ENCODE measurements around the gene SH3GL1.

SH3GL1 gene

GRCh38 chr19:4439243-4439642, 38.9 kb upstream of the SH3GL1 start:
- Mint-ChIP-seq H3K9me3 (no peaks in the 10 kb centered on the region), H3K4me1 (no peaks in the 10 kb centered on the region), H3K36me3 (peaks cover 8% of the 10 kb centered on the region), H3K4me3 (no peak overlapping the region), H3K27ac (no peak overlapping the region), H3K27me3 (no peaks in the 10 kb centered on the region)

- H3K27me3 Mint-ChIP-seq, result no peaks in the 10 kb centered on the region
- no peaks in the 10 kb centered on the region for H3K9me3 Mint-ChIP-seq
- no peaks in the 10 kb centered on the region for H3K4me1 Mint-ChIP-seq
- H3K27ac Mint-ChIP-seq, result no peak overlapping the region
- no peak overlapping the region for H3K4me3 Mint-ChIP-seq
- H3K36me3 Mint-ChIP-seq, result peaks cover 7% of the 10 kb centered on the region
These were observed 36.8 kb upstream of the SH3GL1 start for GRCh38 chr19:4437103-4437502.

GRCh38 chr19:4436231-4436630, 35.9 kb upstream of the SH3GL1 start:
- no peaks in the 10 kb centered on the region for H3K27me3 Mint-ChIP-seq
- no peaks in the 10 kb centered on the region for H3K4me1 Mint-ChIP-seq
- H3K36me3 Mint-ChIP-seq, result peaks cover 10% of the 10 kb centered on the region
- no peak overlapping the region for H3K27ac Mint-ChIP-seq
- H3K9me3 Mint-ChIP-seq, result no peaks in the 10 kb centered on the region
- H3K4me3 Mint-ChIP-seq, result no peak overlapping the region

- Mint-ChIP-seq H3K27ac (no peak overlapping the region), H3K4me3 (no peak overlapping the region), H3K36me3 (peaks cover 12% of the 10 kb centered on the region), H3K27me3 (no peaks in the 10 kb centered on the region), H3K9me3 (no peaks in the 10 kb centered on the region), H3K4me1 (no peaks in the 10 kb centered on the region)
These were observed 34.0 kb upstream of the SH3GL1 start for GRCh38 chr19:4434391-4434790.

GRCh38 chr19:4432918-4433506, 32.7 kb upstream of the SH3GL1 start:
- Mint-ChIP-seq H3K9me3 (no peaks in the 10 kb centered on the region), H3K27ac (no peak overlapping the region), H3K27me3 (no peaks in the 10 kb centered on the region), H3K4me1 (no peaks in the 10 kb centered on the region), H3K4me3 (no peak overlapping the region), H3K36me3 (peaks cover 12% of the 10 kb centered on the region)

- no peaks in the 10 kb centered on the region for H3K9me3 Mint-ChIP-seq
- no peaks in the 10 kb centered on the region for H3K4me1 Mint-ChIP-seq
- peaks cover 12% of the 10 kb centered on the region for H3K36me3 Mint-ChIP-seq
- H3K27ac Mint-ChIP-seq, result no peak overlapping the region
- no peak overlapping the region for H3K4me3 Mint-ChIP-seq
- H3K27me3 Mint-ChIP-seq, result no peaks in the 10 kb centered on the region
These were observed 31.7 kb upstream of the SH3GL1 start for GRCh38 chr19:4431808-4432674.

- Mint-ChIP-seq H3K27me3 (no peaks in the 10 kb centered on the region), H3K36me3 (peaks cover 12% of the 10 kb centered on the region), H3K4me3 (no peak overlapping the region), H3K27ac (no peak overlapping the region), H3K9me3 (no peaks in the 10 kb centered on the region), H3K4me1 (no peaks in the 10 kb centered on the region)
These were observed 30.9 kb upstream of the SH3GL1 start for GRCh38 chr19:4431296-4431695.

- H3K4me1 Mint-ChIP-seq, result no peaks in the 10 kb centered on the region
- H3K36me3 Mint-ChIP-seq, result peaks cover 14% of the 10 kb centered on the region
- no peaks in the 10 kb centered on the region for H3K9me3 Mint-ChIP-seq
- no peak overlapping the region for H3K4me3 Mint-ChIP-seq
- no peaks in the 10 kb centered on the region for H3K27me3 Mint-ChIP-seq
- no peak overlapping the region for H3K27ac Mint-ChIP-seq
These were observed 30.4 kb upstream of the SH3GL1 start for GRCh38 chr19:4430760-4431159.

- no peak overlapping the region for H3K27ac Mint-ChIP-seq
- H3K36me3 Mint-ChIP-seq, result peaks cover 13% of the 10 kb centered on the region
- no peaks in the 10 kb centered on the region for H3K4me1 Mint-ChIP-seq
- H3K9me3 Mint-ChIP-seq, result no peaks in the 10 kb centered on the region
- H3K27me3 Mint-ChIP-seq, result no peaks in the 10 kb centered on the region
- H3K4me3 Mint-ChIP-seq, result no peak overlapping the region
These were observed 29.4 kb upstream of the SH3GL1 start for GRCh38 chr19:4429771-4430171.

GRCh38 chr19:4429256-4429655, 28.9 kb upstream of the SH3GL1 start:
- Mint-ChIP-seq H3K4me3 (no peak overlapping the region), H3K36me3 (peaks cover 8% of the 10 kb centered on the region), H3K27ac (peak overlapping the region; percentile 46), H3K27me3 (no peaks in the 10 kb centered on the region), H3K9me3 (no peaks in the 10 kb centered on the region), H3K4me1 (no peaks in the 10 kb centered on the region)

- H3K4me3 Mint-ChIP-seq, result no peak overlapping the region
- no peaks in the 10 kb centered on the region for H3K4me1 Mint-ChIP-seq
- H3K9me3 Mint-ChIP-seq, result no peaks in the 10 kb centered on the region
- no peak overlapping the region for H3K27ac Mint-ChIP-seq
- no peaks in the 10 kb centered on the region for H3K27me3 Mint-ChIP-seq
- H3K36me3 Mint-ChIP-seq, result peaks cover 8% of the 10 kb centered on the region
These were observed 28.1 kb upstream of the SH3GL1 start for GRCh38 chr19:4428326-4428975.

GRCh38 chr19:4425537-4425936, 25.2 kb upstream of the SH3GL1 start:
- no peak overlapping the region for H3K27ac Mint-ChIP-seq
- no peaks in the 10 kb centered on the region for H3K9me3 Mint-ChIP-seq
- H3K27me3 Mint-ChIP-seq, result no peaks in the 10 kb centered on the region
- no peak overlapping the region for H3K4me3 Mint-ChIP-seq
- peaks cover 7% of the 10 kb centered on the region for H3K36me3 Mint-ChIP-seq
- H3K4me1 Mint-ChIP-seq, result no peaks in the 10 kb centered on the region

GRCh38 chr19:4423416-4424126, 23.2 kb upstream of the SH3GL1 start:
- Mint-ChIP-seq H3K9me3 (no peaks in the 10 kb centered on the region), H3K4me3 (no peak overlapping the region), H3K36me3 (peaks cover 5% of the 10 kb centered on the region), H3K27me3 (no peaks in the 10 kb centered on the region), H3K4me1 (no peaks in the 10 kb centered on the region), H3K27ac (no peak overlapping the region)

- Mint-ChIP-seq H3K9me3 (no peaks in the 10 kb centered on the region), H3K36me3 (peaks cover 4% of the 10 kb centered on the region), H3K4me1 (no peaks in the 10 kb centered on the region)
These were observed 15.9 kb upstream of the SH3GL1 start for GRCh38 chr19:4416268-4416667.

GRCh38 chr19:4415352-4415751, 15.0 kb upstream of the SH3GL1 start:
- Mint-ChIP-seq H3K4me1 (no peaks in the 10 kb centered on the region), H3K36me3 (peaks cover 4% of the 10 kb centered on the region), H3K9me3 (no peaks in the 10 kb centered on the region), H3K4me3 (no peak overlapping the region), H3K27ac (no peak overlapping the region), H3K27me3 (no peaks in the 10 kb centered on the region)

More at GRCh38 chr19:4416268-4416667, 15.9 kb upstream of the SH3GL1 start:
- no peak overlapping the region for H3K4me3 Mint-ChIP-seq
- no peaks in the 10 kb centered on the region for H3K27me3 Mint-ChIP-seq
- H3K27ac Mint-ChIP-seq, result no peak overlapping the region
